ENCODE measurements around the gene KIAA0753.

Gene KIAA0753

GRCh38 chr17:6640536-6641246 is at the start of gene KIAA0753, which contains the start of gene TXNDC17:
Gene KIAA0753, minus strand, starts transcription at chr17:6640711. Its CDS starts 5,608 bp downstream, at chr17:6635103.
Gene TXNDC17, plus strand, starts transcription at chr17:6641060. Its CDS starts 23 bp downstream, at chr17:6641083.
- peak within 1 kb of the TSS; percentile 87 for H3K4me3 Mint-ChIP-seq
- peaks cover 49% of the 10 kb centered on the region for H3K4me1 Mint-ChIP-seq (ENCODE audit: low read depth)
- peaks cover 21% of the 10 kb centered on the region for H3K36me3 Mint-ChIP-seq (ENCODE audit: low read depth)
- H3K9me3 Mint-ChIP-seq = no peaks in the 10 kb centered on the region
- no peaks in the 10 kb centered on the region for H3K27me3 Mint-ChIP-seq (ENCODE audit: low read depth)
- peak within 1 kb of the TSS; percentile 96 for H3K27ac Mint-ChIP-seq

GRCh38 chr17:6688944-6689343 is 48.4 kb upstream of the KIAA0753 start:
- H3K36me3 Mint-ChIP-seq (ENCODE audit: low read depth) = no peaks in the 10 kb centered on the region
- H3K27me3 Mint-ChIP-seq (ENCODE audit: low read depth) = peaks cover 21% of the 10 kb centered on the region
- H3K4me3 Mint-ChIP-seq = no peak overlapping the region
- H3K9me3 Mint-ChIP-seq = no peaks in the 10 kb centered on the region
- H3K4me1 Mint-ChIP-seq (ENCODE audit: low read depth) = no peaks in the 10 kb centered on the region
- no peak overlapping the region for H3K27ac Mint-ChIP-seq

GRCh38 chr17:6686026-6686425 is 45.5 kb upstream of the KIAA0753 start:
- peaks cover 23% of the 10 kb centered on the region for H3K27me3 Mint-ChIP-seq (ENCODE audit: low read depth)
- no peaks in the 10 kb centered on the region for H3K4me1 Mint-ChIP-seq (ENCODE audit: low read depth)
- no peaks in the 10 kb centered on the region for H3K9me3 Mint-ChIP-seq
- no peak overlapping the region for H3K27ac Mint-ChIP-seq
- H3K36me3 Mint-ChIP-seq (ENCODE audit: low read depth) = no peaks in the 10 kb centered on the region
- H3K4me3 Mint-ChIP-seq = no peak overlapping the region

GRCh38 chr17:6684881-6685767 is 44.6 kb upstream of the KIAA0753 start:
- no peaks in the 10 kb centered on the region for H3K36me3 Mint-ChIP-seq (ENCODE audit: low read depth)
- H3K27ac Mint-ChIP-seq = no peak overlapping the region
- H3K9me3 Mint-ChIP-seq = no peaks in the 10 kb centered on the region
- H3K27me3 Mint-ChIP-seq (ENCODE audit: low read depth) = peaks cover 27% of the 10 kb centered on the region
- H3K4me1 Mint-ChIP-seq (ENCODE audit: low read depth) = no peaks in the 10 kb centered on the region
- H3K4me3 Mint-ChIP-seq = no peak overlapping the region

GRCh38 chr17:6684460-6684783 is 43.9 kb upstream of the KIAA0753 start:
- no peaks in the 10 kb centered on the region for H3K36me3 Mint-ChIP-seq (ENCODE audit: low read depth)
- no peak overlapping the region for H3K4me3 Mint-ChIP-seq
- peaks cover 28% of the 10 kb centered on the region for H3K27me3 Mint-ChIP-seq (ENCODE audit: low read depth)

GRCh38 chr17:6683730-6684459 is 43.4 kb upstream of the KIAA0753 start:
- no peaks in the 10 kb centered on the region for H3K4me1 Mint-ChIP-seq (ENCODE audit: low read depth)

More at GRCh38 chr17:6684460-6684783, 43.9 kb upstream of the KIAA0753 start:
- Mint-ChIP-seq H3K9me3 (no peaks in the 10 kb centered on the region), H3K4me1 (ENCODE audit: low read depth) (no peaks in the 10 kb centered on the region), H3K27ac (no peak overlapping the region)

GRCh38 chr17:6683081-6683684 is 42.7 kb upstream of the KIAA0753 start:
- no peak overlapping the region for H3K4me3 Mint-ChIP-seq
- no peaks in the 10 kb centered on the region for H3K4me1 Mint-ChIP-seq (ENCODE audit: low read depth)
- no peak overlapping the region for H3K27ac Mint-ChIP-seq
- peaks cover 37% of the 10 kb centered on the region for H3K27me3 Mint-ChIP-seq (ENCODE audit: low read depth)
- no peaks in the 10 kb centered on the region for H3K36me3 Mint-ChIP-seq (ENCODE audit: low read depth)
- H3K9me3 Mint-ChIP-seq = no peaks in the 10 kb centered on the region

More at GRCh38 chr17:6683730-6684459, 43.4 kb upstream of the KIAA0753 start:
- no peak overlapping the region for H3K27ac Mint-ChIP-seq
- no peak overlapping the region for H3K4me3 Mint-ChIP-seq
- peaks cover 29% of the 10 kb centered on the region for H3K27me3 Mint-ChIP-seq (ENCODE audit: low read depth)
- no peaks in the 10 kb centered on the region for H3K9me3 Mint-ChIP-seq
- no peaks in the 10 kb centered on the region for H3K36me3 Mint-ChIP-seq (ENCODE audit: low read depth)

GRCh38 chr17:6682339-6682738 is 41.8 kb upstream of the KIAA0753 start:
- Mint-ChIP-seq H3K4me3 (no peak overlapping the region), H3K9me3 (no peaks in the 10 kb centered on the region), H3K27ac (no peak overlapping the region), H3K27me3 (ENCODE audit: low read depth) (peaks cover 39% of the 10 kb centered on the region), H3K4me1 (ENCODE audit: low read depth) (peaks cover 3% of the 10 kb centered on the region), H3K36me3 (ENCODE audit: low read depth) (no peaks in the 10 kb centered on the region)

GRCh38 chr17:6681671-6682070 is 41.2 kb upstream of the KIAA0753 start:
- no peaks in the 10 kb centered on the region for H3K9me3 Mint-ChIP-seq
- H3K27me3 Mint-ChIP-seq (ENCODE audit: low read depth) = peaks cover 42% of the 10 kb centered on the region
- no peak overlapping the region for H3K4me3 Mint-ChIP-seq
- no peaks in the 10 kb centered on the region for H3K36me3 Mint-ChIP-seq (ENCODE audit: low read depth)
- H3K4me1 Mint-ChIP-seq (ENCODE audit: low read depth) = peaks cover 6% of the 10 kb centered on the region
- no peak overlapping the region for H3K27ac Mint-ChIP-seq

GRCh38 chr17:6681176-6681575 is 40.7 kb upstream of the KIAA0753 start:
- H3K27me3 Mint-ChIP-seq (ENCODE audit: low read depth) = peaks cover 43% of the 10 kb centered on the region
- H3K4me3 Mint-ChIP-seq = no peak overlapping the region
- H3K27ac Mint-ChIP-seq = no peak overlapping the region
- H3K9me3 Mint-ChIP-seq = no peaks in the 10 kb centered on the region
- no peaks in the 10 kb centered on the region for H3K36me3 Mint-ChIP-seq (ENCODE audit: low read depth)
- peaks cover 6% of the 10 kb centered on the region for H3K4me1 Mint-ChIP-seq (ENCODE audit: low read depth)

GRCh38 chr17:6679241-6679640 is 38.7 kb upstream of the KIAA0753 start:
- Mint-ChIP-seq H3K9me3 (no peaks in the 10 kb centered on the region), H3K27ac (no peak overlapping the region), H3K4me1 (ENCODE audit: low read depth) (peaks cover 6% of the 10 kb centered on the region), H3K36me3 (ENCODE audit: low read depth) (no peaks in the 10 kb centered on the region), H3K27me3 (ENCODE audit: low read depth) (peaks cover 47% of the 10 kb centered on the region), H3K4me3 (no peak overlapping the region)

GRCh38 chr17:6677946-6678345 is 37.4 kb upstream of the KIAA0753 start:
- Mint-ChIP-seq H3K36me3 (ENCODE audit: low read depth) (no peaks in the 10 kb centered on the region), H3K27me3 (ENCODE audit: low read depth) (peaks cover 47% of the 10 kb centered on the region), H3K4me1 (ENCODE audit: low read depth) (peaks cover 6% of the 10 kb centered on the region), H3K9me3 (no peaks in the 10 kb centered on the region), H3K27ac (no peak overlapping the region), H3K4me3 (no peak overlapping the region)

GRCh38 chr17:6677158-6677831 is 36.8 kb upstream of the KIAA0753 start:
- H3K27me3 Mint-ChIP-seq (ENCODE audit: low read depth) = peaks cover 47% of the 10 kb centered on the region
- H3K36me3 Mint-ChIP-seq (ENCODE audit: low read depth) = no peaks in the 10 kb centered on the region
- H3K4me1 Mint-ChIP-seq (ENCODE audit: low read depth) = peaks cover 6% of the 10 kb centered on the region
- no peak overlapping the region for H3K27ac Mint-ChIP-seq
- no peaks in the 10 kb centered on the region for H3K9me3 Mint-ChIP-seq
- H3K4me3 Mint-ChIP-seq = no peak overlapping the region

GRCh38 chr17:6676802-6677157 is 36.3 kb upstream of the KIAA0753 start:
- Mint-ChIP-seq H3K36me3 (ENCODE audit: low read depth) (no peaks in the 10 kb centered on the region), H3K27ac (no peak overlapping the region), H3K4me3 (no peak overlapping the region), H3K4me1 (ENCODE audit: low read depth) (peaks cover 6% of the 10 kb centered on the region), H3K27me3 (ENCODE audit: low read depth) (peaks cover 42% of the 10 kb centered on the region), H3K9me3 (no peaks in the 10 kb centered on the region)

Data from T-helper 1 cell treated with Interleukin-12 subunit alpha and Interleukin-12 subunit beta and Interleukin-4 antibody, amounts not matched to agents 30 μg/mL and 1 μg/mL, for 36 hours (primary cell).